ENCODE data around the gene NUP210. TPM values are rescaled to one million over a fixed set of nuclear protein-coding genes. Genes with fewer than 3 reads are reported as not detected.

NUP210 gene
- total and polyA plus RNA-seq, 3 donors from 2014 or later: 26.2 to 44.0 (median 37.4) TPM

GRCh38 chr3:13292375-13292774, 127.7 kb downstream of the NUP210 start:
- Histone ChIP-seq H3K27ac (peak overlapping the region in 1 of 2 donors; percentile 41), H3K4me3 (no peak overlapping the region), H3K9me3 (no peaks in the 10 kb centered on the region), H3K36me3 (ENCODE audit: low read depth, missing control alignments) (no peaks in the 10 kb centered on the region), H3K4me1 (peaks cover 18% of the 10 kb centered on the region), H3K27me3 (no peaks in the 10 kb centered on the region)
- intact Hi-C loops (cut with DNase I; ENCODE audit: low total_unique reads): no loop called here
- TF ChIP-seq POLR2A (IDR thresholded peaks at IDR 0.05) (no peak), CTCF (IDR thresholded peaks at IDR 0.05) (no peak)
- no peak for DNase-seq
- 71 to 73% methylated on average over 3 of the region's 3 CpGs for WGBS, 2 donors

- intact Hi-C loops (cut with DNase I; ENCODE audit: low total_unique reads): no loop called here
- 50 to 54% methylated on average over 3 of the region's 3 CpGs for WGBS, 2 donors
Measured at GRCh38 chr3:13290941-13291340, 129.2 kb downstream of the NUP210 start.

GRCh38 chr3:13289771-13290285, 130.3 kb downstream of the NUP210 start:
- TF ChIP-seq POLR2A (IDR thresholded peaks at IDR 0.05) (no peak), CTCF (IDR thresholded peaks at IDR 0.05) (no peak)
- DNase-seq: no peak
- Histone ChIP-seq H3K27ac (peak overlapping the region; percentile 78 to 82), H3K9me3 (no peaks in the 10 kb centered on the region), H3K4me1 (peaks cover 18% of the 10 kb centered on the region), H3K4me3 (no peak overlapping the region), H3K27me3 (no peaks in the 10 kb centered on the region), H3K36me3 (ENCODE audit: low read depth, missing control alignments) (no peaks in the 10 kb centered on the region)
- intact Hi-C loops (cut with DNase I; ENCODE audit: low total_unique reads): no loop called here
- 87 to 91% methylated on average over 8 to 9 of the region's 9 CpGs for WGBS, 2 donors

More at GRCh38 chr3:13290941-13291340, 129.2 kb downstream of the NUP210 start:
- Histone ChIP-seq H3K4me3 (no peak overlapping the region), H3K4me1 (peaks cover 18% of the 10 kb centered on the region), H3K27ac (peak overlapping the region; percentile 78 to 82), H3K9me3 (no peaks in the 10 kb centered on the region), H3K27me3 (no peaks in the 10 kb centered on the region), H3K36me3 (ENCODE audit: low read depth, missing control alignments) (no peaks in the 10 kb centered on the region)
- TF ChIP-seq POLR2A (IDR thresholded peaks at IDR 0.05) (no peak), CTCF (IDR thresholded peaks at IDR 0.05) (no peak)
- peak; percentile 74 for DNase-seq

- no peak for DNase-seq
- intact Hi-C loops (cut with DNase I; ENCODE audit: low total_unique reads): no loop called here
Measured at GRCh38 chr3:13288732-13289718, 131.1 kb downstream of the NUP210 start.

More at GRCh38 chr3:13288732-13289718, 131.1 kb downstream of the NUP210 start:
- Histone ChIP-seq H3K27me3 (no peaks in the 10 kb centered on the region), H3K9me3 (no peaks in the 10 kb centered on the region), H3K36me3 (ENCODE audit: low read depth, missing control alignments) (no peaks in the 10 kb centered on the region), H3K4me1 (peaks cover 18% of the 10 kb centered on the region), H3K27ac (peak overlapping the region; percentile 78 to 82), H3K4me3 (no peak overlapping the region)
- no peak for TF ChIP-seq POLR2A (IDR thresholded peaks at IDR 0.05)
- no peak for TF ChIP-seq CTCF (IDR thresholded peaks at IDR 0.05)
- WGBS, 2 donors: 84 to 91% methylated on average over 10 of the region's 10 CpGs

All from testis (tissue), 3 donors.